GM23338 (cell line): ENCODE results near the gene SRGAP1. TPM values are rescaled to one million over a fixed set of nuclear protein-coding genes. Genes with fewer than 3 reads are reported as not detected.

Source experiments
- ATAC-seq: fragments of 200-7000 bp; cut with Tn5 transposase; 3 replicates; pipeline ENCODE4 v1.9.1; 2020
- DNase-seq: peaks from one replicate; pipeline ENCODE4 v3.0.0-alpha.2; 2015; ENCODE audit warnings: low spot score
- H2AFZ ChIP-seq: fragments of 200-600 bp; sonication (generic); 2 replicates; pipeline ENCODE4 v1.8.0; 2016; ENCODE audit warnings: antibody characterized with exemption, mild to moderate bottlenecking, moderate library complexity
- H3F3A ChIP-seq: fragments of 200-600 bp; sonication (generic); replicated peaks from 2 replicates; pipeline ENCODE4 v1.8.0; 2017; ENCODE audit warnings: antibody characterized with exemption, mixed run types, low read depth
- H3K27ac ChIP-seq: fragments of 200-600 bp; sonication (generic); 2 replicates; pipeline ENCODE4 v1.6.1; 2016; ENCODE audit warnings: low read depth
- H3K27me3 ChIP-seq: fragments of 200-600 bp; sonication (generic); 2 replicates; pipeline ENCODE4 v1.8.0; 2016; ENCODE audit warnings: mild to moderate bottlenecking, mixed run types, moderate library complexity; ENCODE audit not compliant: insufficient read depth
- H3K36me3 ChIP-seq: fragments of 200-600 bp; sonication (generic); 2 replicates; pipeline ENCODE4 v1.8.0; 2016; ENCODE audit warnings: mild to moderate bottlenecking; ENCODE audit not compliant: insufficient read depth
- H3K4me1 ChIP-seq: fragments of 200-600 bp; sonication (generic); 2 replicates; pipeline ENCODE4 v1.8.0; 2016; ENCODE audit warnings: mild to moderate bottlenecking, moderate library complexity; ENCODE audit not compliant: insufficient read depth
- H3K4me2 ChIP-seq: fragments of 200-600 bp; sonication (generic); 2 replicates; pipeline ENCODE4 v1.7.1; 2017; ENCODE audit warnings: mixed run types
- H3K4me3 ChIP-seq: fragments of 200-600 bp; sonication (generic); 2 replicates; pipeline ENCODE4 v1.6.1; 2016; ENCODE audit warnings: mixed run types
- H3K79me2 ChIP-seq: fragments of 200-600 bp; sonication (generic); replicated peaks from 2 replicates; pipeline ENCODE4 v1.8.0; 2017; ENCODE audit warnings: mild to moderate bottlenecking; ENCODE audit not compliant: insufficient read depth
- H3K9me2 ChIP-seq: fragments of 200-600 bp; sonication (generic); 2 replicates; pipeline ENCODE4 v1.8.0; 2017; ENCODE audit not compliant: insufficient read depth
- H4K20me1 ChIP-seq: fragments of 200-600 bp; sonication (generic); replicated peaks from 2 replicates; pipeline ENCODE4 v1.8.0; 2017; ENCODE audit warnings: mild to moderate bottlenecking; ENCODE audit not compliant: insufficient read depth
- H3K27ac Mint-ChIP-seq: 2 replicates; pipeline ENCODE4 v1.8.0; 2020; ENCODE audit warnings: inconsistent platforms, mild to moderate bottlenecking, moderate library complexity, mixed read lengths
- H3K27me3 Mint-ChIP-seq: 3 replicates; pipeline ENCODE4 v1.8.0; 2022; ENCODE audit warnings: low read depth, mild to moderate bottlenecking, moderate library complexity, mixed read lengths, inconsistent platforms; ENCODE audit not compliant: insufficient read depth, poor library complexity
- H3K36me3 Mint-ChIP-seq: 3 replicates; pipeline ENCODE4 v1.8.0; 2021; ENCODE audit warnings: low read depth, mild to moderate bottlenecking, inconsistent platforms, moderate library complexity, mixed read lengths
- H3K4me1 Mint-ChIP-seq: 3 replicates; pipeline ENCODE4 v1.8.0; 2020; ENCODE audit warnings: mild to moderate bottlenecking, inconsistent platforms, mixed read lengths
- H3K4me3 Mint-ChIP-seq: 3 replicates; pipeline ENCODE4 v1.8.0; 2021; ENCODE audit warnings: moderate library complexity, mild to moderate bottlenecking, inconsistent platforms, mixed read lengths
- H3K9me3 Mint-ChIP-seq: 3 replicates; pipeline ENCODE4 v1.8.0; 2020; ENCODE audit warnings: moderate library complexity, mild to moderate bottlenecking, inconsistent platforms, mixed read lengths
- CREB1 ChIP-seq: fragments of 250-450 bp; sonication (Bioruptor Pico); IDR thresholded peaks from 2 replicates; pipeline ENCODE4 v1.5.0; 2020; ENCODE audit warnings: low read depth, mild to moderate bottlenecking, moderate library complexity
- CTCF ChIP-seq, 2 experiments: fragments of 200-600 bp in 1 of 2; sonication (generic) in 1 of 2; conservative IDR thresholded peaks; 2 replicates each; pipeline versions ENCODE4 v1.5.1 to v1.6.1; 2016 to 2017; ENCODE audit warnings: antibody characterized with exemption in 2 of 2, low read depth in 2 of 2, mild to moderate bottlenecking in 2 of 2, moderate library complexity in 1 of 2
- ETS1 ChIP-seq: IDR thresholded peaks from 2 replicates; pipeline ENCODE4 v1.6.1; 2016; ENCODE audit warnings: antibody characterized with exemption
- EZH2 ChIP-seq: fragments of 200-600 bp; sonication (generic); IDR thresholded peaks from one replicate; pipeline ENCODE4 v1.8.0; 2017; ENCODE audit warnings: antibody characterized with exemption, mild to moderate bottlenecking, low read depth; ENCODE audit not compliant: unreplicated experiment
- JUNB ChIP-seq: IDR thresholded peaks from one replicate; pipeline ENCODE4 v1.6.1; 2016; ENCODE audit warnings: antibody characterized with exemption; ENCODE audit not compliant: unreplicated experiment
- NANOG ChIP-seq: IDR thresholded peaks from 2 replicates; pipeline ENCODE4 v1.6.1; 2016; ENCODE audit warnings: antibody characterized with exemption, borderline replicate concordance
- POLR2AphosphoS5 ChIP-seq: IDR thresholded peaks from 2 replicates; pipeline ENCODE4 v1.6.1; 2016; ENCODE audit warnings: antibody characterized with exemption, low read depth
- REST ChIP-seq: IDR thresholded peaks from one replicate; pipeline ENCODE4 v1.6.1; 2018; ENCODE audit warnings: antibody characterized with exemption; ENCODE audit not compliant: unreplicated experiment
- STAT1 ChIP-seq: IDR thresholded peaks from one replicate; pipeline ENCODE4 v1.6.1; 2016; ENCODE audit warnings: antibody characterized with exemption; ENCODE audit not compliant: unreplicated experiment
- ZNF114 ChIP-seq: fragments of 250-450 bp; sonication (Bioruptor Pico); IDR thresholded peaks from 2 replicates; pipeline ENCODE4 v1.5.0; 2020; ENCODE audit warnings: mild to moderate bottlenecking, moderate library complexity
- polyA plus RNA-seq: library from polyadenylated mRNA; unstranded; fragments of >200 nt; fragmentation: Nextera tagmentation; extraction: Ambion mirVana; gene quantifications from 2 replicates; pipeline ENCODE4 v1.2.1, GENCODE V29; 2016
- total RNA-seq: library from RNA; depleted of rRNA; stranded (reverse); fragments of >200 nt; shearing (Covaris generic); gene quantifications from 2 replicates; pipeline ENCODE4 v1.2.3, GENCODE V29; 2014

Gene SRGAP1
- total and polyA plus RNA-seq, 2 experiments from 2014 or later, result 6.1 to 8.1 TPM

GRCh38 chr12:63931703-63932102 is 87.2 kb downstream of the SRGAP1 start (continued):
- TF ChIP-seq ETS1, result no peak
- TF ChIP-seq POLR2AphosphoS5, result no peak
- no peak for TF ChIP-seq ZNF114 (CRISPR knock-in tag)
- TF ChIP-seq EZH2, result no peak
- no peak for TF ChIP-seq REST

- Mint-ChIP-seq H3K4me3 (no peak overlapping the region), H3K36me3 (no peaks in the 10 kb centered on the region)
- ATAC-seq, result no peak
- TF ChIP-seq CREB1 (CRISPR knock-in tag), result no peak
- TF ChIP-seq JUNB, result no peak
- no peak for TF ChIP-seq REST
- TF ChIP-seq EZH2, result no peak
- no peak for TF ChIP-seq ZNF114 (CRISPR knock-in tag)
- no peak for TF ChIP-seq CTCF (conservative IDR thresholded peaks at IDR 0.05; ENCODE audit: low read depth in 2 of 2)
- no peak for TF ChIP-seq STAT1
- no peak for TF ChIP-seq NANOG
Observed at GRCh38 chr12:63934936-63935335, 90.4 kb downstream of the SRGAP1 start.

More at GRCh38 chr12:63934936-63935335, 90.4 kb downstream of the SRGAP1 start:
- Mint-ChIP-seq H3K27me3 (peaks cover 2% of the 10 kb centered on the region), H3K4me1 (peaks cover 24% of the 10 kb centered on the region), H3K27ac (no peak overlapping the region), H3K9me3 (no peaks in the 10 kb centered on the region)
- H3K79me2 ChIP-seq, result no peaks in the 10 kb centered on the region
- no peak overlapping the region for H2AFZ ChIP-seq
- no peaks in the 10 kb centered on the region for H3K27me3 ChIP-seq
- no peaks in the 10 kb centered on the region for H3K36me3 ChIP-seq
- no peak for DNase-seq
- H3K9me2 ChIP-seq, result 0 out of 2 replicates have a peak, but pooled peaks cover 4% of the 10 kb centered on the region
- H3K4me2 ChIP-seq, result no peak overlapping the region
- H3K4me3 ChIP-seq, result no peak overlapping the region
- H3K4me1 ChIP-seq, result peaks cover 22% of the 10 kb centered on the region
- H3F3A ChIP-seq, result no peaks in the 10 kb centered on the region
- H3K27ac ChIP-seq, result no peak overlapping the region
- H4K20me1 ChIP-seq, result no peaks in the 10 kb centered on the region
